Measurements from ENCODE around the gene SP110. TPM values are rescaled to one million over a fixed set of nuclear protein-coding genes. Genes with fewer than 3 reads are reported as not detected.

SP110 gene
- total and polyA plus RNA-seq, 2 of the 4 experiments (the other 2 are of a cell fraction): 9.3 to 10.2 TPM

- no peak overlapping the region for H3K56ac ChIP-seq (ENCODE audit: extremely low read depth, insufficient read depth, low read length)
- no peak overlapping the region for H4K91ac ChIP-seq (ENCODE audit: insufficient read depth, low read depth, low read length)
- DNase-seq: peak; percentile 15
- H3K23ac ChIP-seq (ENCODE audit: low read depth, low read length): no peak overlapping the region
- no peak overlapping the region for H3K4me2 ChIP-seq (ENCODE audit: low read depth, low read length)
- TF ChIP-seq USF2 (IDR thresholded peaks at IDR 0.05; ENCODE audit: low read depth, low read length) (no peak), BHLHE40 (IDR thresholded peaks at IDR 0.05; ENCODE audit: low read depth, low read length) (no peak)
- no peak overlapping the region for H4K5ac ChIP-seq (ENCODE audit: low read depth, low read length)
- H3K27ac ChIP-seq (ENCODE audit: insufficient read depth, low read length): no peak overlapping the region
- WGBS, 2 experiments (ENCODE audit: extremely low coverage in 2 of 2, insufficient read length in 1 of 2): 100% methylated on average over 1 of the region's 3 CpGs; no CpG with 5 or more reads in 1 of the 2 experiments
- H3K14ac ChIP-seq (replicated peaks; ENCODE audit: low read depth, low read length): no peak overlapping the region
- peak overlapping the region in 1 of 2 experiments; percentile 69; a peak in 1 of 4 replicates for H4K8ac ChIP-seq (ENCODE audit: low read depth in 2 of 2, low read length in 2 of 2)
- H3K18ac ChIP-seq (ENCODE audit: low read depth, low read length): no peak overlapping the region
- intact Hi-C loops (cut with micrococcal nuclease) (loop anchor here (10.0 kb wide), 1 partner anchor 220 kb away; no protein-coding TSS in a partner anchor), dilution Hi-C loops (cut with HindIII; ENCODE audit: low sequenced_read_pairs, unreplicated experiment) (no loop called here), in situ Hi-C loops (cut with MboI; ENCODE audit: low sequenced_read_pairs) (no loop called here)
- H3K4me3 ChIP-seq (ENCODE audit: insufficient read depth, low read depth, low read length): no peak overlapping the region
- peaks cover 3% of the 10 kb centered on the region for H3K9me3 ChIP-seq (ENCODE audit: control insufficient read depth, insufficient read depth, low read length)
- no peaks in the 10 kb centered on the region for H3K27me3 ChIP-seq (ENCODE audit: control insufficient read depth, insufficient read depth, low read length)
- BruUV-seq (replicated peaks): no TSS peak
- H3K9me1 ChIP-seq (ENCODE audit: insufficient read depth, low read length): no peaks in the 10 kb centered on the region
- CTCF ChIA-PET: no interaction called here
- no peaks in the 10 kb centered on the region; the same call in 1 of the 2 replicates for H3K4me1 ChIP-seq (ENCODE audit: control insufficient read depth, insufficient read depth, low read length)
- H2AK9ac ChIP-seq (replicated peaks; ENCODE audit: low read depth, low read length, poor library complexity): no peak overlapping the region
- H3K9ac ChIP-seq (ENCODE audit: low read depth, low read length): no peak overlapping the region
- peak overlapping the region; percentile 87 for H2AFZ ChIP-seq (replicated peaks; ENCODE audit: low read length, poor library complexity)
- no peak overlapping the region for H3K4ac ChIP-seq (ENCODE audit: low read depth, low read length)
- no peak for ATAC-seq (ENCODE audit: low read depth)
- no peak overlapping the region for H2AK5ac ChIP-seq (ENCODE audit: low read depth, low read length)
- no peaks in the 10 kb centered on the region for H4K20me1 ChIP-seq (ENCODE audit: insufficient read depth, low read length)
- H2BK15ac ChIP-seq (ENCODE audit: low read depth, low read length): no peak overlapping the region
- POLR2A ChIA-PET (ENCODE audit: unreplicated experiment): no interaction called here
- no peak overlapping the region for H2BK20ac ChIP-seq (ENCODE audit: low read depth, low read length)
- no peaks in the 10 kb centered on the region for H3K79me1 ChIP-seq (ENCODE audit: low read depth in 1 of 2, low read length in 2 of 2)
- no peak overlapping the region for H2BK120ac ChIP-seq (ENCODE audit: low read depth, low read length)
- no peak overlapping the region for H2BK5ac ChIP-seq (ENCODE audit: low read depth, low read length, poor library complexity, severe bottlenecking)
- H3K36me3 ChIP-seq (ENCODE audit: control insufficient read depth, insufficient read depth, low read length): no peaks in the 10 kb centered on the region
Measured at GRCh38 chr2:230234845-230235244, 15.1 kb upstream of the SP110 start.
